GM21367 (cell line): ENCODE data around the gene TNNT1.
A peak's percentile ranks its signal among the peaks of the same experiment; 100 is the strongest.
"Not testable (repeated sequence)": the region's sequence is repeated elsewhere in the genome, so short reads cannot be mapped to it uniquely, and the experiment has no call there.

Experiments
- ATAC-seq: cut with Tn5 transposase; IDR thresholded peaks from one replicate; pipeline ENCODE4 v1.9.1; 2021; ENCODE audit not compliant: unreplicated experiment

TNNT1 gene

GRCh38 chr19:55149078-55150003 is at the start of gene TNNT1:
Gene TNNT1, minus strand, starts transcription at chr19:55149206. Its CDS starts 2,049 bp downstream, at chr19:55147157.
- no peak for ATAC-seq

DNA sequence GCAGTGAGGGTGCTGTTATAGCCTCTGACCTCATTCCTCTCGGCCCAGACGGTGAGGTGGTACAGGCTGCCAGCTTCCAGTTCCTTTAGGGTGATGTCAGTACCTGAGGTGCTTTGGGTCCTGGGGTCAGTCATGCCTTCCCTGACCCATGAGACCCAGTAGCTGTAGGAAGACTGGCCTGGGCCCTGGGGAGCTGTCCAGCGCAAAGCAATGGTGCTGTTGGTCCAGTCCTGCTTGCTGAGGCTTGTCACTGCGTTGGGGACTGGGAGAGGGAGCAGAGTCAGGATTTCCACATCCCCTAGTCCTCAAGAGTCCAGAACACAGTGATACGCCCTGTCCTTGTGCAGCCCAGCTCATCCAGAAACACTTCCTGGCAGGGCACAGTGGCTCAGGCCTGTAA is 49.6 kb upstream of the TNNT1 start:
- ATAC-seq: no peak

GRCh38 chr19:55197528-55197927 is 48.5 kb upstream of the TNNT1 start:
- ATAC-seq: no peak

GRCh38 chr19:55196803-55197202 is 47.8 kb upstream of the TNNT1 start:
- ATAC-seq: no peak

GRCh38 chr19:55193481-55193880 is 44.5 kb upstream of the TNNT1 start:
- ATAC-seq: no peak

DNA sequence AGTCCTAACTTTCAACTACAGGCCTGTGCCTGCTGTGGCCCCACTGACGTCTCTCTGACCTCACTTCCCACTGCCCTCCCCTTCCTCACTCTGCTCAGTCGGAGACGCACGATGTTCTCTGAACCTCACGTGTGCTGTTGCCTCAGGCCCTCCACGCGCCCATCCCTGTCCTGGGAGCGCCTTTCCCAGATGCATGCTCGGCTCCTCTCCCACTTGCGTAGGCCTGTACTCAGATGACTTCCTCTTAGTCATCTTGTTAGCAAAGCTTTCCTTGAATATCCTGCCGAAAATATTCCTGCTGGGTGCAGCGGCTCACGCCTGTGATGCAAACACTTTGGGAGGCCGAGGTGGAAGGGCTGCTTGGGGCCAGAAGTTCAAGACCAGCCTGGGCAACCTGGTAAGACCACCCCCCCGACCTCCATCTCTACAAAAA is 40.4 kb upstream of the TNNT1 start:
- no peak for ATAC-seq

DNA sequence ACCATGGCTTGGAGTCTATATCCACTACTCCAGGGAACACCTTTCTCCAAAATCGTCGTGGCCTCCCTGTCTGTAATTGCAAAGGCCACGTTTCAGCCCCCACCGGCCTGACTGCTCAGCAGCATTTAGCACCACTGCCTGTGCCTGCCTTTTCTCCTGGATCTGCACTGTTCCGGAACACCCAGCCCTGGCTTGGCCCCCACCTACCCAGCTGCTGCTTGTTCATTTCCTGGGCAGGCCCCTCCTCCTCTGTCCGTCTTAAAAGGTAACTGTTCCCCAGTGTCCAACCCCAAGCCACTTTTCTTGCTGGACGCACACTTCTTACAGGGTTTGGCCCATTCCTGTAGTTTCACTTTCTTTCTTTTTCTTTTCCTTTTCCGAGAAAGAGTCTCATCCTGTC is 39.6 kb upstream of the TNNT1 start:
- ATAC-seq: no peak

DNA sequence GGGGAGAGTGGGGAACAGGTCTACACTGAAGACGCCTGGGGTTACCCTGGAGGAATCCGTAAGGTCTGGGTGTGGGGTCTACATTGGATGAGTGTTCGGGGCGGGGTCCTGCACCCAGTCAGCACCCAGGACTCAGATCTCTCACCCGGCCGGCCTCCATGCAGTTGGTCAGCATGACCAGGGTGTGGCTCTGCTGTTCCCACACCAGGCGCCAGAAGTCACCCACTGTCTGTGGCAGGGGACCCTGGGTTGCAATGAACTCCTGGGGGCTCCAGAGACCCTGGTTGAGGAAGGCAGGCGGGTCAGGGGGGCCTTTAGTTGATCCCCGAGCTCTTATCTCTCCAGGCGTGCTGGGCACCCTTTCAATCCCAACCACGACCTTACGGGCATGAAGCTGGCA is 37.1 kb upstream of the TNNT1 start:
- no peak for ATAC-seq

DNA sequence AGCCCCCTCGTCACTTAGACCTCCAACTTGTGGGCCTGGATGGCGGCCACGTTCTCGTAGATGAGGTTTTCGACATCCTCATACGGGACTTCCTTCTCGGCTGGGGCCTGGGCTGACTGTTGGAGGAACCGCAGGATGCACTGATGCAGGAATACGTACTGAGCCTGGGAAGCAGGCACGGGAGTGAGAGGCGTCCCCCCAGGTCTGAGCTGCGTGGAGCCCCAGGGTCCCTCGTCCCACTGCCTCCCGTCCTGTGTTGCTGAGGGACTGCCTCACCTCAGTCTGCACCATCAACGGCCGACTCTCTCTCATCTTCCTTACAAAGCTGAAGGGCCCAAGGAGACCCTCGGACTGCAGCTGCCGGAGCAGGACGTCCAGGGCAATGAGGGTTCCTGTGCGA is 32.7 kb upstream of the TNNT1 start:
- ATAC-seq: no peak

- ATAC-seq: no peak
Observed at GRCh38 chr19:55179606-55180484, 30.8 kb upstream of the TNNT1 start, which contains the start of gene SYT5. Gene SYT5, minus strand, starts transcription at chr19:55180289. Its CDS starts 1,248 bp downstream, at chr19:55179041.

DNA sequence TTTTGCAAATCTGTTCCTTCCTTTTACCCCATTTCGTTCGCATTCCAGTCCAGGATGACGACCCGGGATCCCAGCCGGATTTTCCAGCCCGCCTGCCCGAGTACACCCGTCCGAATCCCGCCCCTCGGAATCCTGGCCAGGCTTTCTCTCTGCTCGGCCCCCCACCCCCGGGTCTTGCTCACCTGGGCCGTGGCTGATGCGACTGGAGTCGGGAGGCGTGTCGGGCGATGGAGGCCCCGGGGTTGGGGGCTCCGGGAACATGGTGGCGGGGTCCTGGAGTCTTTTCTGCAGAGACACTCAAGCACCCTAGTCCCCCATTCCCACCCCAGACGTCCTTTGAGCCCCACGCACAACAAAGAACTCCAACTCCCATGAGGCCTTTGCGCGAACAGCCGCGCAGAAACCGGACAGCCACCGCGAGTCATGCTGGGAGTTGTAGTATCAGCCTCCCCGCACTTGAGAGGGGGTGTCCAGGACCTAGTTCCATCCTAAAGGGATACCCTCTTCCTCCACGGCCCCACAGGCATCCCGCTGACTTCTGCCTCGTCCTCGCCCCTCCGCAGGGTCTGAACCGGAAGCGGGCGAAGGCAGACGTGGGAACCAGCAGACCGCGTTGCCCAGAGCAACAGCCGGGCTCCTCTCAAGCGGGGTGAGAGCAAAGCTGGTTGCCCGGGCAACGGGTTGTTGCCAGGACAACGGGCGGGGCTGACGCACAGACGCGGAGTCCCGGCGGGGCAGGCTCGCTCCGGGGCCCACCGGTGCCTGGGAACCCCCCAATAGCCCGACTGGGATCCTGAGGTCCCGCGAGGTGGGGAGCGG is 30.0 kb upstream of the TNNT1 start:
- peak; percentile 58 for ATAC-seq

DNA sequence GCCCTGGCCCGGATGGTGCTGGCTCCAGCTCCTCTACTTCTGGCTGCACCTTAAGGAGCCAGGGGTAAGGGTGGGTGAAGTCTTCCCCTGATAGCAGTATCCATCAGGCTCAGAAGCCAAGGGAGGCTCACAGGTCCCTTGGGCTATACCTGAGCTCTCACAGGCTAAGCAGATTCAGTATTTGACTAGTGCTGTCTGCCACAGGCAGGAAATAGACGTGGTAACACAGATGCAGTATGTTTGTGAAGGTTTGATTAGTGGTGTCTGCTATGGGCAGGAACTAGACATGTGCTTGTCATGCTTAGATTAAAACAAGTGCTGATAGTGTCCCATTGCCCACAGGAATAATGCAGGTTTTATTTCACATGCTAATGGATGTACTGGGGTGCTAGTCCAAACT is 27.1 kb upstream of the TNNT1 start:
- ATAC-seq: no peak

DNA sequence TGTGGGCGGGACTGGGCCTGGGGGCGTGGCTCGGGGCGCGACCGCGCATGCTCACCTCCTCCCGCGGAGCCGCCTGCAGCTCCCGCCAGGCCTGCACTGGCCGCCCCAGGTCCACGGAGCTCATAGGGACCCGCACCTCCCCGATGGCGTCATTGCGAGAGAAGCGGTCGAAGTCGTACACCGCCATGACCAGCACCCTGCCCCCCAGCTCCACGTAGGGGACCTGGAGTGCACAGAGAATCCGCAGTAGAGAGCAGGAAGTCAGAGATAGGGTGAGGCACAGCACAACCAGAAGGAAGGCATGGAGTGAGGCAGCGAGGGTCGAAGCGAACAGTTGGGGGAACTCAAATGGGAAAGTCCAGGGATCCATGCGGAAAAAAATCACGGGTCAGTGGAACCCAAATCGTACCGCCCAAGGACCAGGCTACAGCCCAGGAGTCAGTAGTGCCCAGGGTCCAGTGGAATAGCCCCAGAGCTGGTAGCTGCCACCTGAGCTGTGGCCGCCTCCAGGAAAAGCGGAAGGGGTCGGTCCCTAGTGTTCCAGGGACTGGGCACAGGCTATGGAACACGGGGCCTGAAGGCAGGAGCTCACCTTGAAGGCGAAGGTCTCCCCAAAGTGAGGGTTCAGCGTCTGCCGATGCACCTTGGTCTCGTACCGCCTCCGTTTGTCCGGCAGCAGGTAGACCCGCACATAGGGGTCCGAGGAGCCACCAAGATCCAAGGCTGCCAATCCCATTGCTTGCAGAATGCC is 26.3 kb upstream of the TNNT1 start:
- ATAC-seq: no peak

DNA sequence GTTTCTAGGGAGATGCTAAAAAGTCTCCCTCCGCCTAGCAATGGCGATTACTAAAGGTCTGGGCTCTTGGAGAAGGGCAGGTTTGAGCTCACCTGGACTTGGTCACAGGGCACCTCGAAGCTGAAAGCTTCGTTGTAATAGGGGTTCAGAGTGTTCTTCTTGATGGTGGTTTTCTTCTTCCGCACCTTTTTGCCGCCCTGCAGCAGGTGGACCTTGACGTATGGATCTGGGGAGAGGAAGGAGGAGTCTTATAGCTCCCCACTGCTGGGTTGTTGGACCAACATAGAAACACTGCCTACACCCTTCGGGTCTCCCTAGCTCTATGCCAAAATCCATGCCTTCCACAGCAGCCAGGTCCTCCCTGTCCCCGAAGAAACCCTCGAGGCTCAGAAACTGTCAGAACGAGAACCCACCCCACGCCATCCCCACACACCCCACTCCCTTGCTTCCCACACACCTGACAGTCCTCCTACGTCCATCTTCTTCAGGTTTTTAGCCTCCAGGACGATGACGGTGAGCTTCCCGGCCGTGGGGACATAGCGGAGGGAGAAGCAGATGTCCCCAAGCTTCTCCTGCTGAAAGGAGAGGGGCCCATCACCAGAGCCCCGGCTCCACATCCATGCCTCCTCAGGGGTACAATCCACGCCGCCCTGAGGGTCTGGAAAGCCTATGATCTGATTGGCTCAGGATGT is 25.6 kb upstream of the TNNT1 start:
- ATAC-seq: no peak

GRCh38 chr19:55173714-55174409 is 24.9 kb upstream of the TNNT1 start:
- no peak for ATAC-seq

GRCh38 chr19:55173186-55173713 is 24.2 kb upstream of the TNNT1 start:
- ATAC-seq: no peak

- ATAC-seq: no peak
Observed at GRCh38 chr19:55172741-55173140, 23.7 kb upstream of the TNNT1 start.

GRCh38 chr19:55172318-55172717 is 23.3 kb upstream of the TNNT1 start:
- ATAC-seq: not testable (repeated sequence)

- no peak for ATAC-seq
Observed at GRCh38 chr19:55171440-55171839, 22.4 kb upstream of the TNNT1 start.
